GM15510 (cell line): Measurements from ENCODE around the gene DAP.

Source experiments
- POLR2A ChIP-seq: IDR thresholded peaks from 3 replicates; pipeline ENCODE4 v1.6.1; 2011; ENCODE audit warnings: borderline replicate concordance; ENCODE audit not compliant: insufficient read length; ENCODE audit errors: extremely low read depth

The DAP gene

GRCh38 chr5:10666531-10667299 is 94.3 kb downstream of the DAP start:
- no peak for TF ChIP-seq POLR2A

- no peak for TF ChIP-seq POLR2A
These were observed 95.2 kb downstream of the DAP start for GRCh38 chr5:10665799-10666198.

DNA sequence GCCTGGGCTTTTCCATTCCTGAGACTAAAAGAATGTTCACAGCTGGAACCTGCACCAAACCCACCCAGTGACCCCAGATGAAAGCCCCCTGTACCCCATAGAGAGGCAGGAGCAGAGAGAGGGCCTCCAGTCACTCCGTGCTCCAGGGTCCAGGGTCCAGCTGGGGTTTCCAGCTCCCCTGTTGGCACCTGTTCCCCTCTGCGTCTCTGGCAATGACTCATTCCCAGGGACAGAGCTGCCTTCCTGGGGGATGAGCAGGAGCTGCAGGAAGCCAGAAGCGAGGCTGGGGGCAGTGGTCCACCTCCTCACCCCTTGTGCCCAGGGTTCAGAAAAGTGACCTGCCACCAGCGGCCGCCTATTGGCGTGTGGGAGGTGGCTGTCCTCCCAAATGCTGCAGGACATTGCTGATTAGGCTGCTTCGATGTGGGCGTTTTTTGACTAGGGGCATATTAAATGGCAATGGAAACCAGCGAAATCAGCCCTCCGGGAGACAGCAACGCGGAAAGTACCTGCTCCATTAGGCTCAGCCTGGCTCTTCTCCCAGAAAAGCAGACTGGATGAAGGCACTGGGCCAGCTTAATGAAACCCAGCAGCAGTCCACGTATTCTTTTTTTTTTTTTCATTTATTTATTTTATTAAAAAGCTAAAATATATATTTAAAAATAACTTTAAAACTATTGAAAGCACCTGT is 97.4 kb downstream of the DAP start:
- no peak for TF ChIP-seq POLR2A

GRCh38 chr5:10662661-10663488 is 98.2 kb downstream of the DAP start:
- TF ChIP-seq POLR2A = no peak

GRCh38 chr5:10662083-10662482 is 99.0 kb downstream of the DAP start:
- TF ChIP-seq POLR2A = no peak

- no peak for TF ChIP-seq POLR2A
These were observed 99.6 kb downstream of the DAP start for GRCh38 chr5:10661401-10661800.

DNA sequence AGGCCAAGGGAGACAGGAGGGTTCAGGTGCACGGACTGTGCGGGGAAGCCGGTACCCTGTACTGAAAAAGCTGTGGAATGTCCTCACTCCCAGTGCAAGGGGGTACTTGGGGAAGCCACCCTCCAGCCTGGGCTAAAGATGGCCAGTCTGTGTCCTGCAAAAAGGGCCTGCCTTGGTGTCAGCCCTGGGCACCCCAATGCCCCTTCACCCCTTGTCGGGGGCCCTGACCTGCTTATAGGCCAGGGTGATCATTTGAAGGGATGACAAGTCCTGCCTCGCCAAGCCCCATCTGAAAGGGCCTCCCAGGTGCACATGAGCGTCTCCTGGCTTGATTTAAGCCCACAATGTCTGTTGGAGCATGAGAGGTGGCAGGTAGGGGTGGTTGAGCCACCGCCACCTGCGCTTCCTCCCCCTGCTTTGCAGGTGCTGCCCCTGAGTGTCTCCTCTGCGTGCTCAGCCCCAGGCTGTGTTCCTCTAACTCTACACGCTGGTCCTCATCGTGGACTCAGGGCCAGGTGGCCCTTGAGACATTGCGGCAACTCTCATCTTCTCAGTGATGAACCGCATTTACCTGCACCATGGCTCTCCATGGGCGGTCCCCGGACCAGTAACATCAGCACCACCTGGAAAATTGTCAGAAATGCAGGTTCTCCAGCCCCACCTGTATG is 100.2 kb downstream of the DAP start:
- no peak for TF ChIP-seq POLR2A

GRCh38 chr5:10660135-10660534 is 100.9 kb downstream of the DAP start:
- no peak for TF ChIP-seq POLR2A

- no peak for TF ChIP-seq POLR2A
These were observed 102.8 kb downstream of the DAP start for GRCh38 chr5:10658265-10658664.

DNA sequence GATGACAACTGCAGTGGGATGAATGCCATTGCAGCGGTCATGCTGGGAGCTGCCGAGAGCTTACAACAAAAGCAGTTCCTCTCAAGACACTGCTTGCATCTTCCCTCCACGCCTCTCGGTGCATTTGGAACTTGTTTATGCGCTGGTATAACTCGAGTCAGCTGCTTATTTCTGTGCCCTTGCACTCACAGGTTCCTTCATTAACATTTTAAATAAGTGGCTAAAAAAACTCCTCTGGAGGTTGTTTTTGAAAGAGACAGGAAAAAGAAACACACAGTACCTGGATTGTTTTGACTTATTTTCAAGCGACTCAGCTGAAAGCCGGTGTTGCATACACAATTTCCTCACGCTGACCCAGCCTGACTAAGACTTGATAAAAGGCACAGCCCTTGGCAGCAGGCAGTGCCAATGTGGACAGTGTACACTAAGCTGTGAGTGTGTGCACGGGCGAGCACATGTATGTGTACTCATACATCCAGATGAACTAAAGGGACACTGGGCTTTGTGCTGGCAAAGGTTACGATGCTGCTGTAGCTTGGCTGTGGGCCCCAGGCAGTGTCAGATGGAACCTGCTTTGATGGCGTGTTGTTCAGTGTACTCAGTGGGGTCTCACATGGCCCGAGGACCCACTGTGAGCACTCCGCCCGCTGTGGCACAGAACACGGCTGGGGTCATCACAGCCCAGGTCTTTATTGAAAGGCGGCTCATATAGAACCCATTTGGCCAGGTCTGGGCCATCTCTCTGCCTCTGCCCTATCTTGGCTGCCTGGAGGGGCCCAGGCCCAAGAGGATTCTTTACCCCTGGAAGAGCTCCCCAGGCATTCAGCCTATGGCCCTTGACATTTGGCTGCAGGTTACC is 104.8 kb downstream of the DAP start:
- no peak for TF ChIP-seq POLR2A

GRCh38 chr5:10655161-10655971 is 105.7 kb downstream of the DAP start:
- no peak for TF ChIP-seq POLR2A

DNA sequence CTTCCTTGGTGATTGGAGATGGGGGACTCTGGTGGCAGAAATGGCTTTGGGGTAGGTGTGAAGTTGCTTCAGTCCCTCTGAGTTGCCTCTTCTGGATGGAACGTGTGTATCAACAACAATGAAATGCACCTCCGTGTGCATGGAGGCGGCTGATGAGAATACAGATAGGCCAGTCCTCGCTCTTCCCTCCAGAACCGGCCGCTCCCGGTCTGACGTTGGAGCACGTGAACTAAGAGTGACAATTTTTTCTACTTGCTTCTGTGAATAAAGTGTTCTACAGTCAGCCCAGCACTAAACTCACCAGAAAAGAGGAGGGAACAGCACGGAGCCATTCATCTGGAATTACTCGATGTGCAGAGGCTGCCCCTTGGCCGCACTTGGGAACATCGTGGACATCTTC is 106.5 kb downstream of the DAP start:
- no peak for TF ChIP-seq POLR2A

DNA sequence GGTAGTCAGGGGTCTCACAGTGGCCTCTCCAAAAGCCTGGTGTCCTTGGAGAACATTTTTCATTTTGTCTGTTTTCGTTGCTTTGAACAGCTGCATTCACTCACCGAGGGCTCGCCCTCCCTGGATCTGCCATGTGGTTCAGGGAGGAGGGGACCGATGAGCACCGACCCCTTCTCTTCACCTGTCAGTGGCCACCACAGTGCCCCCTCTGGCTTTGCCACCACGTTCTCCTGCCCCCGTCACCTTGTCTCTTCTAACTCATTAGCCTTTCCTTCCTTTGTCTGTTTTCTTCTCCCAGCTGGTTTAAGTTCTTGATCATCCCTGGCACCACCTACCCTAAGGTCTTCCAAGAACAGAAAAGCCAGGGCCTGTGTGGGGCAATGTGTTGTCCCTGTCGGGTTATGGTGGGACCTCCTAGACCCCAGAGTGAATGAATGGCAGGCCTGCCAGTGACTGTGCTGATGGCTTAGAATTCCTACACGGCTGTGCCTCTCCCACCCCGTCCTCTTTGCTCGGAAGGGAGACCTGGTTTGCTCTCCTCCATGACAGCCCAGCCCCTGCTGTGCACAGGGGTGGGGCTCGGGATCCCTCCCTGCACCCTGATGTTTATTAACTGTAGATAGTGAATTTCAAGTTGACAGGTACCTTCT is 107.2 kb downstream of the DAP start:
- TF ChIP-seq POLR2A = no peak
